Endothelial cell of umbilical vein (primary cell): Measurements from ENCODE around the gene LIX1. TPM values are rescaled to one million over a fixed set of nuclear protein-coding genes. Genes with fewer than 3 reads are reported as not detected.

ENCODE experiments used
- BruUV-seq: library from RNA; stranded (reverse); fragments of 400-500 nt; replicated peaks from 2 replicates; lab custom pipeline; 2021; lab: Mats Ljungman, UMichigan
- CTCF ChIA-PET: fragments of 300-600, 350-600 bp; sonication (Branson Sonifier 250); formaldehyde crosslinking; loops from one replicate; lab custom pipeline; 2021; ENCODE audit warnings: antibody characterized with exemption, inconsistent platforms; lab: Charles Lee
- POLR2A ChIA-PET: fragments of 300-600, 350-600 bp; sonication (Branson Sonifier 250); formaldehyde crosslinking; loops from one replicate; lab custom pipeline; 2021; ENCODE audit warnings: antibody characterized with exemption, inconsistent platforms; lab: Charles Lee
- DNase-seq: peaks from one replicate; pipeline ENCODE4 v3.0.0-alpha.2; 2011; ENCODE audit warnings: low read depth, low spot score
- FAIRE-seq: peaks from 2 replicates; lab custom pipeline; 2011; peaks lifted over from hg19 to GRCh38; lab: Jason Lieb, UNC
- H2AFZ ChIP-seq: 2 replicates; pipeline ENCODE4 v1.6.0; 2012; ENCODE audit warnings: low read depth, low read length, control low read depth, inconsistent platforms
- H3K27ac ChIP-seq: 2 replicates; pipeline ENCODE4 v1.5.1; 2011; ENCODE audit warnings: low read depth, mild to moderate bottlenecking, control low read depth, low read length, moderate library complexity; ENCODE audit not compliant: insufficient read depth
- H3K27me3 ChIP-seq, 2 experiments: 2 replicates each; pipeline versions ENCODE4 v1.6.0 to v1.6.1; 2011; ENCODE audit warnings: low read length in 2 of 2, mixed read lengths in 1 of 2; ENCODE audit not compliant: control insufficient read depth in 2 of 2, insufficient read depth in 2 of 2
- H3K36me3 ChIP-seq, 2 experiments: 2 replicates in 1 of 2; 3 replicates in 1 of 2; pipeline ENCODE4 v1.5.1; 2011; ENCODE audit warnings: low read length in 2 of 2, mild to moderate bottlenecking in 1 of 2, moderate library complexity in 1 of 2; ENCODE audit not compliant: control insufficient read depth in 2 of 2, insufficient read depth in 2 of 2; ENCODE audit errors: extremely low read depth in 1 of 2
- H3K4me1 ChIP-seq: 3 replicates; pipeline ENCODE4 v1.5.1; 2011; ENCODE audit warnings: mild to moderate bottlenecking, low read length; ENCODE audit not compliant: control insufficient read depth, insufficient read depth; ENCODE audit errors: extremely low read depth
- H3K4me2 ChIP-seq: 2 replicates; pipeline ENCODE4 v1.6.1; 2011; ENCODE audit warnings: low read length, control low read depth, mixed read lengths; ENCODE audit not compliant: insufficient read depth
- H3K4me3 ChIP-seq, 3 experiments: fragments of 200-600 bp in 1 of 3; sonication (generic), shearing (Covaris generic) in 1 of 3; replicated peaks in 1 of 3; 2 replicates each; pipeline ENCODE4 v1.5.1; 2011 to 2016; ENCODE audit warnings: control low read depth in 3 of 3, low read length in 3 of 3, mild to moderate bottlenecking in 2 of 3, inconsistent platforms in 1 of 3, low read depth in 1 of 3, moderate library complexity in 1 of 3; ENCODE audit not compliant: insufficient read depth in 1 of 3
- H3K79me2 ChIP-seq: 2 replicates; pipeline ENCODE4 v1.6.0; 2012; ENCODE audit warnings: low read length, inconsistent platforms; ENCODE audit not compliant: control insufficient read depth, insufficient read depth
- H3K9ac ChIP-seq: replicated peaks from 2 replicates; pipeline ENCODE3; 2011; ENCODE audit warnings: low read length, control low read depth; ENCODE audit not compliant: insufficient read depth; ENCODE audit errors: extremely low read depth
- H3K9me1 ChIP-seq: replicated peaks from 3 replicates; pipeline ENCODE4 v1.6.0; 2011; ENCODE audit warnings: mild to moderate bottlenecking, low read length; ENCODE audit not compliant: control insufficient read depth, insufficient read depth; ENCODE audit errors: extremely low read depth
- H3K9me3 ChIP-seq: replicated peaks from 2 replicates; pipeline ENCODE4 v1.5.1; 2012; ENCODE audit warnings: low read length, inconsistent platforms; ENCODE audit not compliant: control insufficient read depth, insufficient read depth
- H4K20me1 ChIP-seq: replicated peaks from 2 replicates; pipeline ENCODE3; 2011; ENCODE audit warnings: mild to moderate bottlenecking, low read length; ENCODE audit not compliant: control insufficient read depth, insufficient read depth; ENCODE audit errors: extremely low read depth
- EZH2 ChIP-seq: IDR thresholded peaks from 2 replicates; pipeline ENCODE4 v1.6.1; 2012; ENCODE audit warnings: borderline replicate concordance, low read depth, mild to moderate bottlenecking, moderate library complexity, low read length, inconsistent platforms; ENCODE audit not compliant: severe bottlenecking
- FOS ChIP-seq: IDR thresholded peaks from 2 replicates; pipeline ENCODE4 v1.6.1; 2011; ENCODE audit warnings: mild to moderate bottlenecking, low read length, moderate library complexity, borderline replicate concordance; ENCODE audit not compliant: insufficient read depth
- JUN ChIP-seq: IDR thresholded peaks from 2 replicates; pipeline ENCODE4 v1.6.1; 2011; ENCODE audit warnings: borderline replicate concordance, low read depth; ENCODE audit not compliant: insufficient read length, insufficient read depth
- MYC ChIP-seq: IDR thresholded peaks from one replicate; pipeline ENCODE4 v1.6.1; 2011; ENCODE audit warnings: mild to moderate bottlenecking, low read depth, low read length
- POLR2A ChIP-seq: IDR thresholded peaks from 2 replicates; pipeline ENCODE4 v1.6.1; 2012; ENCODE audit warnings: low read depth, mild to moderate bottlenecking, control low read depth, low read length
- POLR2AphosphoS5 ChIP-seq: IDR thresholded peaks from 2 replicates; pipeline ENCODE4 v1.6.1; 2012; ENCODE audit warnings: low read depth, mild to moderate bottlenecking, control low read depth, low read length, moderate library complexity; ENCODE audit not compliant: insufficient read depth
- dilution Hi-C: fragments of 300-500 bp; cut with MboI; formaldehyde crosslinking; loops from one replicate; pipeline ENCODE4 v1.15.0; 2019; ENCODE audit warnings: low sequenced_read_pairs; ENCODE audit not compliant: extremely low pct_ligation_motif_present
- intact Hi-C: fragments of 100-400 bp; cut with micrococcal nuclease; formaldehyde crosslinking; loops from one replicate; pipeline ENCODE4 v1.10.0; 2022
- polyA plus RNA-seq, 4 experiments: library from polyadenylated mRNA; depleted of rRNA in 3 of 4; stranded (reverse) in 3 of 4; unstranded in 1 of 4; fragments of >200 nt; gene quantifications; 2 replicates each; pipeline versions ENCODE4 v1.2.1 to v1.2.3, GENCODE V29; 2011 to 2012; ENCODE audit warnings: missing spikeins in 1 of 4
- total RNA-seq: library from RNA; stranded (reverse); gene quantifications from 2 replicates; pipeline ENCODE4 v1.2.3, GENCODE V29; 2021
- TF ChIP-seq, protein P1 (sequence below), 2 donors: IDR thresholded peaks; 1 replicate in 1 of 2; 2 replicates in 1 of 2; pipeline ENCODE4 v1.5.1; 2011; ENCODE audit warnings: low read length in 2 of 2, mild to moderate bottlenecking in 2 of 2, moderate library complexity in 2 of 2, control low read depth in 1 of 2, inconsistent platforms in 1 of 2, low read depth in 1 of 2; ENCODE audit not compliant: insufficient read depth in 1 of 2; ENCODE audit errors: extremely low read depth in 1 of 2
- TF ChIP-seq, protein P2 (sequence below): IDR thresholded peaks from 2 replicates; pipeline ENCODE4 v1.6.1; 2011; ENCODE audit not compliant: insufficient read depth, insufficient read length

The LIX1 gene
- total and polyA plus RNA-seq, 2 donors (not counting 3 experiments of a cell fraction or from before 2014, with no cell fraction given) = not detected

DNA sequence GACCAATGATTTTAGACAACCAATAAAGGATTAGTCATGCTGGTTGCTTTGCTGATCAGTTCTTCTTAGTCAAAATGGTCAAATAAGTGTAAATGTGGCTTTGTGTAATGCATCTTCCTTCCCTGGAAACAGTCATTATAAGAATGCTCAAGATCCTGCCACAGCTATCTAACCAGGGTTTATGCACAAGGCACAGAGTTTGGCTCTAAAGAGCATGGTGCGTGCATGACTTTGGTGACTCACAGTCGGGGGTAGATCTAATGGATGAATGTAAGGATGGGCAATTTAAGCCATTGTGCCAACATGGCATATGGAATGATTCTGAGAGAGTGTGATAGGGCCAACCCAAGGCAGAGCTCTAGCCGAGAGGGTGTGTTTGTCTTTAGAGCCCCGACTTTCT lies 6.5 kb downstream of the LIX1 start:
- Histone ChIP-seq H3K27ac (no peak overlapping the region), H4K20me1 (no peaks in the 10 kb centered on the region), H3K4me2 (no peak overlapping the region), H3K4me1 (no peaks in the 10 kb centered on the region), H3K4me3 (no peak overlapping the region), H3K79me2 (no peaks in the 10 kb centered on the region), H3K9me1 (no peaks in the 10 kb centered on the region), H2AFZ (no peak overlapping the region), H3K9ac (no peak overlapping the region), H3K36me3 (no peaks in the 10 kb centered on the region), H3K9me3 (no peaks in the 10 kb centered on the region), H3K27me3 (peaks cover 4 to 10% of the 10 kb centered on the region in 2 experiments)
- dilution Hi-C loops (no loop called here), intact Hi-C loops (no loop called here)
- DNase-seq (no peak), FAIRE-seq (no peak)
- ChIA-PET CTCF (interaction anchor here (1.3 to 1.6 kb wide), 2 partner anchors 139 kb away, joined by 5 read pairs; no protein-coding TSS in a partner anchor), POLR2A (no interaction called here)
- TF ChIP-seq JUN (no peak), MYC (no peak), EZH2 (no peak), FOS (no peak), POLR2AphosphoS5 (no peak), POLR2A (no peak)
- TF ChIP-seq, protein P1, sequence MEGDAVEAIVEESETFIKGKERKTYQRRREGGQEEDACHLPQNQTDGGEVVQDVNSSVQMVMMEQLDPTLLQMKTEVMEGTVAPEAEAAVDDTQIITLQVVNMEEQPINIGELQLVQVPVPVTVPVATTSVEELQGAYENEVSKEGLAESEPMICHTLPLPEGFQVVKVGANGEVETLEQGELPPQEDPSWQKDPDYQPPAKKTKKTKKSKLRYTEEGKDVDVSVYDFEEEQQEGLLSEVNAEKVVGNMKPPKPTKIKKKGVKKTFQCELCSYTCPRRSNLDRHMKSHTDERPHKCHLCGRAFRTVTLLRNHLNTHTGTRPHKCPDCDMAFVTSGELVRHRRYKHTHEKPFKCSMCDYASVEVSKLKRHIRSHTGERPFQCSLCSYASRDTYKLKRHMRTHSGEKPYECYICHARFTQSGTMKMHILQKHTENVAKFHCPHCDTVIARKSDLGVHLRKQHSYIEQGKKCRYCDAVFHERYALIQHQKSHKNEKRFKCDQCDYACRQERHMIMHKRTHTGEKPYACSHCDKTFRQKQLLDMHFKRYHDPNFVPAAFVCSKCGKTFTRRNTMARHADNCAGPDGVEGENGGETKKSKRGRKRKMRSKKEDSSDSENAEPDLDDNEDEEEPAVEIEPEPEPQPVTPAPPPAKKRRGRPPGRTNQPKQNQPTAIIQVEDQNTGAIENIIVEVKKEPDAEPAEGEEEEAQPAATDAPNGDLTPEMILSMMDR (IDR thresholded peaks at IDR 0.05; ENCODE audit: extremely low read depth in 1 of 2, insufficient read depth in 1 of 2, low read depth in 1 of 2, low read length in 2 of 2) = no peak
- TF ChIP-seq, protein P2, sequence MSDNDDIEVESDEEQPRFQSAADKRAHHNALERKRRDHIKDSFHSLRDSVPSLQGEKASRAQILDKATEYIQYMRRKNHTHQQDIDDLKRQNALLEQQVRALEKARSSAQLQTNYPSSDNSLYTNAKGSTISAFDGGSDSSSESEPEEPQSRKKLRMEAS = no peak
- BruUV-seq = no TSS peak
